HepG2 (cell line): Measurements from ENCODE around the gene TADA2B. TPM values are rescaled to one million over a fixed set of nuclear protein-coding genes. Genes with fewer than 3 reads are reported as not detected.

Source experiments
- CHD4 ChIP-seq: fragments of 200-600 bp; sonication (generic); IDR thresholded peaks from 2 replicates; pipeline ENCODE4 v1.7.0; 2017; ENCODE audit warnings: mild to moderate bottlenecking, low read length, borderline replicate concordance
- EZH2 ChIP-seq: conservative IDR thresholded peaks from 2 replicates; pipeline ENCODE4 v1.6.1; 2012; ENCODE audit warnings: mild to moderate bottlenecking, low read depth, low read length, moderate library complexity
- FOXA1 ChIP-seq, 2 experiments: fragments of 450-650 bp in 1 of 2; sonication (generic) in 1 of 2; formaldehyde crosslinking in 1 of 2; IDR thresholded peaks; 2 replicates each; pipeline versions ENCODE4 v1.4.0 to v1.6.1; 2016 to 2020; ENCODE audit warnings: missing genetic modification reagents in 1 of 2
- FOXM1 ChIP-seq: sonication (generic); formaldehyde crosslinking; IDR thresholded peaks from 2 replicates; pipeline ENCODE4 v1.5.0; 2020; ENCODE audit warnings: missing genetic modification reagents
- MEIS2 ChIP-seq: sonication (generic); formaldehyde crosslinking; IDR thresholded peaks from 2 replicates; pipeline ENCODE4 v1.9.0; 2021; ENCODE audit warnings: mild to moderate bottlenecking, missing genetic modification reagents
- PAX8 ChIP-seq: sonication (generic); formaldehyde crosslinking; IDR thresholded peaks from 2 replicates; pipeline ENCODE4 v1.8.0; 2022; ENCODE audit warnings: mild to moderate bottlenecking, missing genetic modification reagents, borderline replicate concordance
- RCOR2 ChIP-seq: IDR thresholded peaks from 2 replicates; pipeline ENCODE4 v1.6.1; 2016; ENCODE audit warnings: missing biosample characterization, missing genetic modification reagents
- RXRA ChIP-seq: sonication (generic); formaldehyde crosslinking; IDR thresholded peaks from 2 replicates; pipeline ENCODE4 v1.5.1; 2020; ENCODE audit warnings: missing genetic modification reagents
- SKI ChIP-seq: fragments of 450-650 bp; IDR thresholded peaks from one replicate; pipeline ENCODE4 v1.6.1; 2018; ENCODE audit warnings: mild to moderate bottlenecking; ENCODE audit not compliant: partially characterized antibody
- SMARCC2 ChIP-seq: fragments of 450-650 bp; IDR thresholded peaks from 2 replicates; pipeline ENCODE4 v1.6.1; 2017; ENCODE audit warnings: antibody characterized with exemption, mild to moderate bottlenecking
- TFE3 ChIP-seq: IDR thresholded peaks from 2 replicates; pipeline ENCODE4 v1.6.1; 2016
- TRAFD1 ChIP-seq: sonication (generic); formaldehyde crosslinking; IDR thresholded peaks from 2 replicates; pipeline ENCODE4 v1.5.1; 2020; ENCODE audit warnings: missing genetic modification reagents, mild to moderate bottlenecking, borderline replicate concordance
- USF2 ChIP-seq, 2 experiments: sonication (generic) in 1 of 2; formaldehyde crosslinking in 1 of 2; IDR thresholded peaks; 2 replicates each; pipeline versions ENCODE4 v1.5.1 to v1.6.1; 2011 to 2020; ENCODE audit warnings: borderline replicate concordance in 1 of 2, low read depth in 1 of 2, low read length in 1 of 2, mild to moderate bottlenecking in 1 of 2, missing genetic modification reagents in 1 of 2, moderate library complexity in 1 of 2
- ZNF430 ChIP-seq: sonication (generic); formaldehyde crosslinking; IDR thresholded peaks from 2 replicates; pipeline ENCODE4 v1.9.0; 2021; ENCODE audit warnings: mild to moderate bottlenecking, missing genetic modification reagents
- ZNF552 ChIP-seq: sonication (generic); formaldehyde crosslinking; IDR thresholded peaks from 2 replicates; pipeline ENCODE4 v1.9.0; 2022; ENCODE audit warnings: missing genetic modification reagents, mild to moderate bottlenecking, borderline replicate concordance
- ZNF841 ChIP-seq: sonication (generic); formaldehyde crosslinking; IDR thresholded peaks from 2 replicates; pipeline ENCODE4 v1.8.1; 2023; ENCODE audit warnings: missing genetic modification reagents, borderline replicate concordance
- ZSCAN31 ChIP-seq: sonication (generic); formaldehyde crosslinking; IDR thresholded peaks from 2 replicates; pipeline ENCODE4 v1.5.0; 2020; ENCODE audit warnings: low read depth, mild to moderate bottlenecking, missing genetic modification reagents
- polyA plus RNA-seq, 8 experiments: library from polyadenylated mRNA; depleted of rRNA in 3 of 8; stranded (reverse) in 7 of 8; unstranded in 1 of 8; fragments of >200 nt; fragmentation: Illumina TruSeq in 4 of 8; extraction: Trizol in 4 of 8; gene quantifications; 2 replicates each; pipeline versions ENCODE4 v1.2.1 to v1.2.3, GENCODE V29; 2011 to 2016; ENCODE audit warnings: low read depth in 4 of 8, missing spikeins in 1 of 8, mixed read lengths in 1 of 8; ENCODE audit not compliant: insufficient read depth in 1 of 8
- total RNA-seq, 5 experiments: library from RNA; depleted of rRNA; stranded (reverse); fragments of >200 nt; fragmentation: Illumina TruSeq; extraction: Trizol; gene quantifications; 2 replicates each; pipeline ENCODE4 v1.2.3, GENCODE V29; 2016; ENCODE audit warnings: low read depth in 1 of 5

The TADA2B gene
- total and polyA plus RNA-seq, 2 of the 13 experiments (the other 11 are each of a cell fraction or from before 2014, with no cell fraction given), result 4.6 to 8.9 TPM

- no peak for TF ChIP-seq PAX8
- no peak for TF ChIP-seq CHD4
- TF ChIP-seq TFE3 (CRISPR knock-in tag), result peak; percentile 34; the same call in 1 of the 2 replicates
- no peak for TF ChIP-seq RXRA (CRISPR knock-in tag)
- TF ChIP-seq MEIS2 (CRISPR knock-in tag), result peak; percentile 48; the same call in 1 of the 2 replicates
- 0 out of 2 replicates have a peak, but pooled peaks have one; percentile 46 for TF ChIP-seq FOXM1 (CRISPR knock-in tag)
- no peak for TF ChIP-seq ZNF552 (CRISPR knock-in tag)
- no peak for TF ChIP-seq ZSCAN31
- no peak for TF ChIP-seq FOXA1 (IDR thresholded peaks at IDR 0.05)
- TF ChIP-seq FOXA1 (CRISPR knock-in tag; IDR thresholded peaks at IDR 0.05), result no peak
- no peak for TF ChIP-seq SKI
- TF ChIP-seq ZNF430 (CRISPR knock-in tag), result no peak
- no peak for TF ChIP-seq SMARCC2
- no peak for TF ChIP-seq USF2 (IDR thresholded peaks at IDR 0.05; ENCODE audit: low read depth, low read length)
- TF ChIP-seq USF2 (CRISPR knock-in tag; IDR thresholded peaks at IDR 0.05; ENCODE audit: borderline replicate concordance), result no peak
- TF ChIP-seq RCOR2, result no peak
- no peak for TF ChIP-seq TRAFD1
- no peak for TF ChIP-seq EZH2
- TF ChIP-seq ZNF841 (CRISPR knock-in tag), result no peak
These were observed 58.7 kb downstream of the TADA2B start (continued) for GRCh38 chr4:7101692-7102515.
